Caki2 (cell line): Measurements from ENCODE around the gene CIC. TPM values are rescaled to one million over a fixed set of nuclear protein-coding genes. Genes with fewer than 3 reads are reported as not detected.

Experiments used
- DNase-seq: peaks from one replicate; pipeline ENCODE4 v3.0.0-alpha.2; 2015; ENCODE audit warnings: low read depth
- in situ Hi-C: cut with HindIII; loops from 2 replicates; pipeline ENCODE4 v1.10.0; 2016; ENCODE audit warnings: low sequenced_read_pairs, low pct_unique_long_range_greater_than_20kb, mixed read lengths
- total RNA-seq: library from RNA; depleted of rRNA; stranded (reverse); fragments of >200 nt; shearing (Covaris generic); gene quantifications from 2 replicates; pipeline ENCODE4 v1.2.3, GENCODE V29; 2014; ENCODE audit warnings: low replicate concordance

Gene CIC
- total RNA-seq, 1 experiment from 2014 or later: 27.5 TPM

DNA sequence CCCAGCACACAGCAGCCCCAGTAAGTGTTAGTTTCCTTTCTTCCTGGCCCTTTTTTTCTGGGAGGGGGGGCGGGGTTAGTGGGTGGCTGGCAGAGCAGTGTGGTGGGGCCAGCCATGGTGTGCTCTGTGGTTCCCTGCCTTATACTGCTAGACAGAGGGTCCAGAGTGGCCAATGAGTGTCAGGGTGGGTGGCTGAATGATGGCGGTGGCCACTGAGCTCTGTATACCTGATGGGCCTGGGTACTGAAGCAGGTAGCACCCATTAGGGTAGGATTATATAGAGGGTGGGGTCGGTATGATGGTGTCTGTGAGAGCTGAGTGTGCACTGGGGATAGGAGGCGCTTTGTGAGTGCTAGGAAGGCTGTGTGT, 13.8 kb downstream of the CIC start:
- in situ Hi-C loops: no loop called here

DNA sequence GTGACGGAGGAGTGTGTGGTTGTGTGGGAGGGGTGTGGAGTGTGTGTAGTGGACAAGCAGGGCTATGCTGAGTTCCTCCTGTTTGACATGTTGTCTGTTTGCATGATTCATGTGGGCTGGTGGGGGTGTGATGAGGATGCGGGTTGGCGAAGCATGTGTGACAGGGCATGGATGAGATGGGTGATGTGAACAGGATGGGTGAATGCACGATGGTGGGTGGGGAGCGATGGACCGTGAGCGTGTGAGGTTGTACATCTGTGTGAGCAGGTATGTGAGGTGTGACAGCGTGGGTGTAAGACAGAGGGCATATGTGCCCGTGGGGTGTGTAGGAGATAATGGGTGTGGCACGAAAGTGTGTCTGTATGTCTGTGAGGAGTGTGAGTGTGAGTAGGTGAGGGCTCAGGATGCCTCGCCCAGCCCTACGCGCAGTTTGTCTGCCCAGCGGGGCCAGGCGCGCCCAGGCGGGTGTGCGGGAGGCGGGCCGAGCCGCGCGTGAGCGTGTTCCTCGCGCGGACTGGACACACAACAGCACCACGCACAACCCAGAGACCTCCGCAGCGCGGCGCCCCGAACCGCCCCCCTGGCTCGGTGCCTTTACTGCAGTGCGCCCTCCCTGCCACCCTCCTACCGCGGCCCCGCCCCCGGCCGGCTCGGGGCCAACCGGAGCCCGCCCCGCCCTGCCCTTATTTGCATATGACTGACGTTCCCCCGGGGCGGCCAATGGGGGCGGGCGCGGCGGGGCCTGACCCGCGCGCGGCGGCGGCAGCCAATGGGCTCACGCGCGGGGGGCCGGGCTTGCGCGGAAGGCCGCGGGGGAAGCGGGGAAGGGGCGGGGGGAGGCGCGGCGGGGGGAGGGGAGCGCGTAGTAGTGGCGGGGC, 14.4 kb downstream of the CIC start:
- in situ Hi-C loops: no loop called here
- DNase-seq: peak; percentile 86

More for the DNA sequence above, 13.8 kb downstream of the CIC start:
- no peak for DNase-seq

DNA sequence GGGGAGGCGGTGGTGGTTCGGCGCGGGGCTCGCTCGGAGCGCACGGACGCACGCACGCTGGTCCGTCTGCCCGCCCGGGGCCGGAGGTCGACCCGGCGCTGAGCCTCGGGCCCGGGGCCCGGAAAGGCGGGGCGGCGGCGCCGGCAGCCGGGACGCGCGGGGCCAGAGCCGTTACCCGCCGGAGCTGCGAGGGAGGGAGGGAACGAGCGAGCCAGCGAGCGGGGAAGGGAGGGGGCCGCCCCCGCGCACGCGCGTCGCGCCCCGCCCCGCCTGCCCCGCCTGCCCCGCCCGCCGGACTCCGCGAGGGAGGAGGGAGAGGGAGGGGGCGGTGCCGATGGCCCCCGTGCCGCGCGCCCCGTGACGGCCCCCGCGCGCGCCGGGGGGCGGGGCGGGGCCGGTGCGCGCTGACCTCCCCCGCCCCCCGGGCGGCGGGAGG, 15.0 kb downstream of the CIC start:
- peak; percentile 77 for DNase-seq

DNA sequence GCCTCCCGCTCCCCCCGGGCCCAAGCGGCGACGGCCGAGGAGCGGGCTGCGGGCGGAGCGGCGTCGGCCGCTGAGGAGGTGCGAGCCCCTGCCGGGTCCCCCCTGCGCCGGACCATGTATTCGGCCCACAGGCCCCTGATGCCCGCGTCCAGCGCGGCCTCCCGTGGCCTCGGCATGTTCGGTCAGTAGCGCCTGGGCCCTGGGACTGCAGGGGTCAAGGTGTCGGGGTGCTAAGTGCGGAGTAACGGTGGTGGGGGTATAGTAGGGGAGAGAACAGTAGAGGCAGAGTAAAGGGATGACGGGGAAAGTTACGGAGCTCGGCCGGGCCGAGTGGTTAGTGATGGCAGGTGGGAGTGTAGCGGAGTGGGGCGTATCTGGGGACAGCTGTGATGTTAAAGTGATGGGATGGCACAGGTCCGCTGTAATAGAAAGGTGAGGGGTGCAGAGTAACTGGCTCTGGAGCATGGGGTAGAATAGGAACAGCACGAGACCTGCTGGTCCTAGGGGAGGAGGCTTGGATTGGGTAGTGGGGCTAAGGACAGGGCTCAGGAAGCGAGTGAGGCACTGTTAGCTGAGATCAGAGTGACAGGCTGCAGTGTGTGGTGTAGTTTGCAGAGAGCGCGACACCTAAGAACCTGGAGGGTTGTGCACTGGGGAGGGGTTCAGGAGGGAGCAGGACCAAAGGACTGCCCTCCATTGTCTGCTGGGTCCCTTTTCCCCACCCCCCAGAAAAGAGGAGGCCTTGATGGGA, 15.7 kb downstream of the CIC start:
- in situ Hi-C loops: no loop called here

More for the DNA sequence above, 15.0 kb downstream of the CIC start:
- in situ Hi-C loops: no loop called here

DNA sequence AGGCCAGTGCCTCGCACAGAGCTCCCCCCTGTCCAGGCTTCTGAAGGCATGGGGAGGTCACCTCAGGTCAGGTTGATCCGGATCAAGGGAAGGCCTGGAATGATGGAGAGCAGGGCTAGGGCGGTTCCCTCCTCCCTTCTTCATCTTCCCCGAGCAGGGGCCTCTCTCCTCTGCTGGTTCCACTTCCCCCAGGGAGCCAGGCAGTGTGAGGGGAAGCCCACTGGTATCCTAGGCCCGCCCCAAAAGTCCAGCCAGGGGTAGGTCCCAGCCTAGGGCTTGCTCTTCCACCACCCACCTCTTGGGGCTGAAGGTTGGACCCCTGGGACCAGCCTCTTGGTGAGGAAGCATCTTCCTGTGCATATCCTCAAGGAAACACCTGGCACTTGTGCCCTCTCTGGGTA, 16.5 kb downstream of the CIC start:
- in situ Hi-C loops: no loop called here
- no peak for DNase-seq

More for the DNA sequence above, 15.7 kb downstream of the CIC start:
- no peak for DNase-seq

DNA sequence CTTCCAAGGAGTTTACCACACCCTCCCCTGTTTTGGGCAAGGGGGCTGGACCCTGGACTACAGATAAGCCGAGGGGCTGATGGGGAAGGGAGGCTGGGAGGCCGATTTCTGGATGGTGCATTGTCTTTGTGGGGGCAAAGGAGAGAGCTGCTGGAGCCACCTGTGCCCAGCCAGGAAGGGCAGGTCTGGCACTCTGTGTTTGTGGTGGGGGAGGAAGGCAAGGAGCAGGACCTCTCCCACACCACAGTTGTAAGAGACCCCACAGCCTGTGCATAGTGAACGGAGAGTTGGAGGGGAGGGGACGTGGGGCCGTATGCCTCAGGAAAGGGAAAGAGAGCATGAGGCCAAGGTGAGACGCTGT, 16.9 kb downstream of the CIC start:
- in situ Hi-C loops: no loop called here
- DNase-seq: no peak

DNA sequence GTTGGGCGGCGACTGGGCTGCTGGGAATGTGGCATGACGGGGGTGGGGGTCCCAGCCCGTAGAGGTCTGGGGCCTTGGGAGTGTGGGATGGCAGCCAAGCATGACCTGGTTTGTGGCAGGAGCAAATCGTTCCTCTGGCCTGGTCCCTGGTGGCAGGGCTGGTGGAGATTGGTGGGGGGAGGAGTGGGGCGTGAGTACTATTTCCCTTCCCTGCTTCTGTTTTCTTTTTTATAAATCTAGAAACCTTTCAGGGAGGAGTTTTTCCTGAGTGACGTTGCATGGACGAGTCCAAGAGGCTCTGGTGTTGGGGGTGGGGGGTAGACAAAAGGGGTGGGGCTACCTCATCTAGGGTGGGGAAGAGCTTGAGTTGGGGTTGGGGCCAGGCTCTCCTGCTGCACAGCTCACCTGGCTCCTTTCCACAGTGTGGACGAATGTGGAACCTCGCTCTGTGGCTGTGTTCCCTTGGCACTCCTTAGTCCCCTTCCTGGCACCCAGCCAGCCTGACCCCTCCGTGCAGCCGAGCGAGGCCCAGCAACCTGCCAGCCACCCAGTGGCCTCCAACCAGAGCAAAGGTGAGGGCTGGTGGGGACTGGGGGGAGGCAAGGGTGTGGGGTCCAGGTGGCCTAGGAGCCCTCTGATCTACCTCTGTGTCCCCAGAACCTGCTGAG, 17.4 kb downstream of the CIC start:
- in situ Hi-C loops: no loop called here

DNA sequence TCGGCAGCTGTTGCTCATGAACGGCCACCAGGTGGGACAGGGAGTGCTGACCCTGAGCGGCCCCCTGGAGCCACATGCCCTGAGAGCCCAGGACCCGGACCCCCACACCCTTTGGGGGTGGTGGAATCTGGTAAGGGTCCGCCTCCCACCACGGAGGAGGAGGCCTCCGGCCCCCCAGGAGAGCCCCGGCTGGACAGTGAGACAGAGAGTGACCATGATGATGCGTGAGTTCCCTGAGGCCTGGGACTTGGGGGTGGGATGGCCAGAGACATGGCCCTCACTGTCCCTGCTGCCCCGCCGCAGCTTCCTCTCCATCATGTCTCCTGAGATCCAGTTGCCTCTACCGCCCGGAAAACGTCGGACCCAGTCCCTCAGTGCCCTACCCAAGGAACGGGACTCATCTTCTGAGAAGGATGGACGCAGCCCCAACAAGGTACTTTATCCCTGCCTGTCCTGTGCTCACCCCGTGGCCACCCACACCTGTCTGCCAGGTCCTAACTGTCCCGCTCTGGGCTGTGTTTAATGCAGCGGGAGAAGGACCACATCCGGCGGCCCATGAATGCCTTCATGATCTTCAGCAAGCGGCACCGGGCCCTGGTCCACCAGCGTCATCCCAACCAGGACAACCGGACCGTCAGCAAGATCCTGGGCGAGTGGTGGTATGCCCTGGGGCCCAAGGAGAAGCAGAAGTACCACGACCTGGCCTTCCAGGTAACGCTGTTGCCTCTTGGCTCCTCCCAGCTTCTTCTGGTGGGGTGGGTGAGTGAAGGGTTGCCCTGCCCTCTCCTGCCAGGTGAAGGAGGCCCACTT, 18.2 kb downstream of the CIC start:
- DNase-seq: no peak
- in situ Hi-C loops: no loop called here

More for the DNA sequence above, 17.4 kb downstream of the CIC start:
- no peak for DNase-seq

DNA sequence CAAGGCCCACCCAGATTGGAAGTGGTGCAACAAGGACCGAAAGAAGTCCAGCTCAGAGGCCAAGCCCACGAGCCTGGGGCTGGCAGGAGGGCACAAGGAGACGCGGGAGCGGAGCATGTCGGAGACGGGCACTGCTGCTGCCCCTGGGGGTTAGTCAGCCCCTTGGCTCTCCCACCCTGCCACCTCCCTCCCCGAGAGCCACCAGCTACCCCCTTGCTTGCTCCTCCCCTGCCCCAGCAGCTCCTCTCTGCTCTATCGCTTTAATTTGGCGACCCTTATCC, 18.7 kb downstream of the CIC start:
- in situ Hi-C loops: no loop called here
- DNase-seq: no peak

DNA sequence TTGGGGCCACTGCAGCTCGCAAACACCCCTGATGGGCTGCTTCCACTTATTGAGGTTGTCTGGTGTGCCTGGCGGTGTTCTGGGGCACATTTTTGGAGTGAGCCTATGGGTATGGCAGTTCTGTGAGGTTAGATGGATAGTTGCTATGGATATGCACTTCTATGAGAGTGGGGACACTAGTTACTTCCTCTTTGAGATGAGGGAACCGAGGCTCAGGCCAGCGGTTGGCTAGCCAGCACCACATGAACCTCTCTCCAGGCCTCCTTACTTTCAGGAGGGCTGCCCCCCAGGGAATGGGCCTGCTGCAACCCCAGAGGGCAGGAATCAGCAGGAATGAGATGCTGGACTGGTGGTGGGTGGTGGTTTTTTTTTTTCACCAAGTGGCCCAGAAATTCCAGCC, 19.3 kb downstream of the CIC start:
- DNase-seq: no peak
- in situ Hi-C loops: no loop called here

DNA sequence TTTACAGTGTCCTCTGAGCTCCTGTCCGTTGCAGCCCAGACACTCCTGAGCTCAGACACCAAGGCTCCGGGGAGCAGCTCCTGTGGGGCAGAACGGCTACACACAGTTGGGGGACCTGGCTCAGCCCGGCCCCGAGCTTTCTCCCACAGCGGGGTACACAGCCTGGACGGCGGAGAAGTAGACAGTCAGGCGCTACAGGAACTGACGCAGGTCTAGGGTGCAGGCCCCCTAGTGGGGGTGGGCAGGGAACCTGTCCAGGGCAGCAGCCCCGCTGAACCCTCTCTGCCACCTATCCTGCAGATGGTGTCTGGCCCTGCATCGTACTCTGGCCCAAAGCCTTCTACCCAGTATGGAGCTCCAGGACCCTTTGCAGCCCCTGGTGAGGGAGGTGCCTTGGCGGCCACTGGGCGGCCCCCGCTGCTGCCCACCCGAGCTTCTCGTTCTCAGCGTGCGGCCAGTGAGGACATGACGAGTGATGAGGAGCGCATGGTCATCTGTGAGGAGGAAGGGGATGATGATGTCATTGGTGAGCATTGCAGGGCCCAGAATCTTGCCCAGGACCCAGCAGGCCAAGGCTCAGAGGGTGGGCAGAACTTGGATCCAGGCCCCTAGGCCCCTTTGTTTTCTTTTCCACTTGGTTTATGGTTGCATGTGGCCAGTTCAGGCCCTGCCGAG, 20.0 kb downstream of the CIC start:
- in situ Hi-C loops: no loop called here
- DNase-seq: no peak

DNA sequence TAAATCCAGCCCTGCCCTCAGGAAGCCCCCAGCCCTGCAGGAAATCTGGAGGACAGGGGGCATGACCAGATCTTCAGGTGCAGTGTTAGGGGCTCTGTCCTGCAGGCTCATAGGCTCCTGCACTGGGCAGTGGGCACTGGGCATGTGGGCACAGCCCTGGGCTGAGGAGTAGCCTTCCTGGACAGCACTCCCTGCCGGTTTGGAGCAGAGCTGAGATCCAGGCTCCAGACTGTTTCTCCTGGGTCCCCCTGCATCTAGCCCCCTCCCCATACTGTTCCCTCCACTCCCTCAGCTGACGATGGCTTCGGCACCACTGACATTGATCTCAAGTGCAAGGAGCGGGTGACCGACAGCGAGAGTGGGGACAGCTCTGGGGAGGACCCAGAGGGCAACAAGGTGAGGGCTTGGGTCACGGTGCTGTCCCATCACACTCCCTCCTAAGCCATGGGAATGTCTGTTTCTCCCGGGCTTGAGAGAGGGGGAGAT, 20.5 kb downstream of the CIC start:
- in situ Hi-C loops: no loop called here
- no peak for DNase-seq

DNA sequence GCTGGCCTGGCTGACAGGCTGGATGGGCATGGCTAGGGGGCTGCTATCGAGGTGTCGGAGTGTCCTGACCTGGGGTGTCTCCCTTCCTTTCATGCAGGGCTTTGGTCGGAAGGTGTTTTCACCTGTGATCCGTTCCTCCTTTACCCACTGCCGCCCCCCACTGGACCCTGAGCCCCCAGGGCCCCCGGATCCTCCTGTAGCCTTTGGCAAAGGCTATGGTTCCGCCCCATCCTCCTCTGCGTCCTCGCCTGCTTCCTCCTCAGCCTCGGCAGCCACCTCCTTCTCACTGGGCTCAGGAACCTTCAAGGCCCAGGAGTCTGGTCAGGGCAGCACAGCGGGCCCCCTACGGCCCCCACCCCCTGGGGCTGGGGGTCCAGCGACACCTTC, 21.1 kb downstream of the CIC start:
- DNase-seq: no peak
- in situ Hi-C loops: no loop called here

DNA sequence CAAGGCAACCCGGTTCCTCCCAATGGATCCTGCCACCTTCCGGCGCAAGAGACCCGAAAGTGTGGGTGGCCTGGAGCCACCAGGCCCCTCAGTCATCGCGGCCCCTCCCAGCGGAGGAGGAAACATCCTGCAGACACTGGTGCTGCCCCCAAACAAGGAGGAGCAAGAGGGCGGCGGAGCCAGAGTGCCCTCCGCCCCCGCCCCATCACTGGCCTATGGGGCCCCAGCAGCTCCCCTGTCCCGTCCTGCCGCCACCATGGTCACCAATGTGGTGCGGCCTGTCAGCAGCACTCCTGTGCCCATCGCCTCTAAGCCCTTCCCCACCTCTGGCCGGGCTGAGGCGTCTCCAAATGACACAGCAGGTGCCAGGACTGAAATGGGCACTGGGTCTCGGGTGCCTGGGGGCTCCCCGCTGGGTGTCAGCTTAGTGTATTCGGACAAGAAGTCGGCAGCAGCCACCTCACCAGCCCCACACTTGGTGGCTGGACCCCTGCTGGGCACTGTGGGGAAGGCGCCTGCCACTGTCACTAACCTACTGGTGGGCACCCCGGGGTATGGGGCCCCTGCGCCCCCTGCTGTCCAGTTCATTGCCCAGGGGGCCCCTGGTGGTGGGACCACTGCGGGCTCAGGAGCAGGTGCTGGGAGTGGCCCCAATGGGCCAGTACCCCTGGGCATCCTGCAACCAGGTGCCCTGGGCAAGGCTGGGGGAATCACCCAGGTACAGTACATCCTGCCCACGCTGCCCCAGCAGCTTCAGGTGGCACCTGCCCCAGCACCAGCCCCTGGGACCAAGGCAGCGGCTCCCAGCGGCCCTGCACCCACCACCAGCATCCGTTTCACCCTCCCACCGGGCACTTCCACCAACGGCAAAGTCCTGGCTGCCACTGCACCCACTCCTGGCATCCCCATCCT, 21.7 kb downstream of the CIC start:
- in situ Hi-C loops: no loop called here

DNA sequence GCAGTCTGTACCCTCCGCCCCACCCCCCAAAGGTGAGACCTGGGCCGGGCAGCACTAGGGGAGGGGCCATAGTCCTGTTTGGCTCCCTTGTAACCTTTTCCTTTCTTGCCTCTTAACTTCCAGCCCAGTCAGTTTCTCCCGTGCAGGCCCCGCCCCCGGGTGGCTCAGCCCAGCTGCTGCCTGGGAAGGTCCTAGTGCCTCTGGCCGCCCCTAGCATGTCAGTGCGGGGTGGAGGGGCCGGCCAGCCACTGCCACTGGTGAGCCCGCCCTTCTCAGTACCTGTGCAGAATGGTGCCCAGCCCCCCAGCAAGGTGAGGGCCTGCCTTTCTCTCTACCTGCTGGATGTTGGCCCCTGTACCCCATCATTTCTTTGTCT, 22.4 kb downstream of the CIC start:
- in situ Hi-C loops: no loop called here
- DNase-seq: no peak

More for the DNA sequence above, 21.7 kb downstream of the CIC start:
- DNase-seq: no peak

DNA sequence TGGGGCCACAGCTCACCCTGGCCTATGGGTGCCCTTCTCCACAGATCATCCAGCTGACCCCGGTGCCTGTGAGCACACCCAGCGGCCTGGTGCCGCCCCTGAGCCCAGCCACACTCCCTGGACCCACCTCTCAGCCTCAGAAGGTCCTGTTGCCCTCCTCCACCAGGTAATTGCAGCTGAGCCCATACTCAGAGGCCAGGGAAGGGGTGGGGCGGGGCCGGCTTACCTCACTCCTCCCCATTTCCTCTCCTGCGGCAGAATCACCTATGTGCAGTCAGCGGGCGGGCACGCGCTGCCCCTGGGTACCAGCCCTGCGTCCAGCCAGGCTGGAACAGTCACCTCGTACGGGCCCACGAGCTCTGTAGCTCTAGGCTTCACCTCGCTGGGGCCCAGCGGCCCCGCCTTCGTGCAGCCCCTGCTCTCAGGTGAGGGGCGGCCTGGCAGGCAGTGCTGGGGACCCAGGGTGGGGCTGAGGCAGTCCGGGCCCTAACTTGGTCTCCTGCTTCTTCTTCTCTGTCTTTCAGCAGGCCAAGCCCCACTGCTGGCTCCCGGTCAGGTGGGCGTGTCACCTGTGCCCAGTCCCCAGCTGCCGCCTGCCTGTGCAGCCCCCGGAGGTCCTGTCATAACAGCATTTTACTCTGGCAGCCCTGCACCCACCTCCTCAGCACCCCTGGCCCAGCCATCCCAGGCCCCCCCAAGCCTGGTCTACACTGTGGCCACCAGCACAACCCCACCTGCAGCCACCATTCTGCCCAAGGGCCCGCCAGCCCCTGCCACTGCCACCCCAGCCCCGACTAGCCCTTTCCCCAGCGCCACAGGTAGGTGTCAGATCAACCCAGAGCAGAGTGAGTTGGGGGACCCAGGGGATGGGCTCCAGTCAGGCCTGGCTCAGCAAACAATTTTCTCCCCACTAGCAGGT, 23.2 kb downstream of the CIC start:
- DNase-seq: no peak
- in situ Hi-C loops: no loop called here
